ENCODE measurements around the gene NRF1. TPM values are rescaled to one million over a fixed set of nuclear protein-coding genes. Genes with fewer than 3 reads are reported as not detected.
A peak's percentile ranks its signal among the peaks of the same experiment; 100 is the strongest.

NRF1 gene
- total RNA-seq, 1 donor from 2014 or later = 15.1 TPM

DNA sequence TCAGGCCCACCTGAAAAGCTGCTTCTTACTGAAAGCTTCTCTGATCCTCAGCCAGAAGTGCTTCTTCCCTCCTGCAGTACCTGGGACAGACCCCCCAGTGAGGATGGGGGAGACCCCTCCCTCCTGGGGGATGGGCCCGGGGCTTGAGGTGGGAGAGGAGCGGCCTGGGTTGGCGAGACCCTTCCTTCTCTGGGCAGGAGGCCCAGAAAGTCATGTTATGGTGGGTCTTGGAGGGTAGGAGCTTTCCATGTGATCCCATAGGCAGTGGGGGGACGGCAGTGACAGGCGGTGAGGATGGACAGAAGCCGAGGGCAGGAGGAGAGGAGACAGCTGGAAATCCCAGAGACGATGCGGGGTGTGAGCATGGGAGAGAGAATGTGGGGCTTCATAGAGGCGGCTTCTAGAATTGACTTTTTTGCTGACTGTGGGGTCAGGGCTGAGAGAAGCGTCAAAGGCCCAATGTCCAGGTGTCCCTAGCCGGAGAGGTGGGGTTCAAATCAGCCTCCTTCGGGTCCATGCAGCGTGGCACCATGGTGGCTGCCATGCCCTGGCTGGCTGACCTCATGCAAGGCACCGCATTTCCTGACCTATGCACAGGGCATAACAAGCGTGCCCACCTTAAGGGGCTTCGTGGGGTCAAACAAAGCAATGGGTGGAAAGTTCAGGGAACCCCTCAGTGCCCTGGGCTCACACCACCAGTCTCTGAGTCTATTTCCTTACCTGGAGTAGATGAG is 187.3 kb downstream of the NRF1 start:
- no peak for DNase-seq (ENCODE audit: low read depth)

DNA sequence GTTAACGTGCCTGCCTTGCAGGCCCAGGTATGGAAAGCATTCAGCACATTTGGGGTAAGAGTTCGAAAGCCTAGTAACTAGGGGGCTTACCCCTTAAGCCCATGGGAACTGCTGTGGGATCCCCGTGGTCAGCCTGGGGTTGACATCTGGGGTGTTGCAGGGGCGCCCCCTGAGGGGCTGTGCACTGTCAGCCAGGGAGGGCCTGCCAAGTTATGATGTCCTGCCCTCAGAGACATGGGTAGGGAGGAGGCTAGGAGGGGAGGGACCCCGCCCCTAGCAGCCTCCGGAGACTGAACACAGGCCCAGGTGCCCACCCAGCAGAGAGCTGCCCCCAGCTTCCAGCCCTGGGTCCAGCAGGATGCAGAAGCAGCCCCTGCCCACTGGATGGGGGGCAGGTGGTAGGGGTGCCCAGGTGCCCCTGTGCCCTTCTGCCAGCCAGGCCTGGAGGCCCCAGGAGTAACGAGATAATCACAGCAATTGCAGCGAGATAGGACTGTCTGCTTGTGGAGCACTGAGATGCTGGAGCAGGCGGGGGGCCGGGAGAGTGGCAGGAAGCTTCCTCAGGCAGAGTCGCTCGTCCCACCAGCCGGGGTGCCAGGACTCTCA is 187.9 kb downstream of the NRF1 start:
- no peak for DNase-seq (ENCODE audit: low read depth)

DNA sequence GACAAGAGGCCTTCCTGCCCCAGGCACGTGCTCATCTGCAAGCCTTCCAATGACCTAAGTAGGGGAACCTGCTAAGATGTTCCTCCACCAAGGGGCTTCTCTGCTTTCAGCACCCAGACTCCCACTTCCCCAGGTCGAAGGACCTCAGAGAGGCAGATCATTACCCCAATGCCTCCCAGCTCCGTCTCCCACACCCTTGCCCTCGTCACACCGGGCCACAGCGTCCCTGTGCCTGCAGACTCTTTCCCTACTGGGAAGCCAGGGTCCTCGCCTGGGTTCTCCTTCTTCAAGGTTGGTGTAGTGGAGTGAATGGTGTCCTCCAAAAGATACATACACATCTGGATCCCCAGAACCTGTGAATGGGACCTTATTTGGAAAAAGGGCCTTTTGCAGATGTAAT is 189.4 kb downstream of the NRF1 start:
- DNase-seq (ENCODE audit: low read depth) = no peak

DNA sequence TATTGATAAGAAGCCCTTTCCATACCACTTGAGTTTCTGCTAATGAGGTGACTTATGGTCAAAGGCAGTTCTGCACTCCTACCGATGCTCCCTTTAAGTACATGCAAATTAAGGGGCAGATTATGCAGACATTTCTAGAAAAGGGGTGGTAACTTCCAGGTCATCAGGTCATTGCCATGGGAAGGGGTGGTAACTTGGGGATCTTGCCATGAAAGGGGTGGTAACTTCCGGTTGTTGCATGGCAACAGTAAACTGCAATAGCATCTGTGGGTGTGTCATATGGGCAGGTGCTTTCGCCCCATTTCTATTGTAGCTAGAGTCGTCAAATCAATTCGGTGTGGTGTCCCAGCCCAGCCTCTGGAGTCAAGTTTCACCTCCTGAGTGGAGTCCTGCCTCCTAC is 190.4 kb downstream of the NRF1 start:
- no peak for DNase-seq (ENCODE audit: low read depth)

DNA sequence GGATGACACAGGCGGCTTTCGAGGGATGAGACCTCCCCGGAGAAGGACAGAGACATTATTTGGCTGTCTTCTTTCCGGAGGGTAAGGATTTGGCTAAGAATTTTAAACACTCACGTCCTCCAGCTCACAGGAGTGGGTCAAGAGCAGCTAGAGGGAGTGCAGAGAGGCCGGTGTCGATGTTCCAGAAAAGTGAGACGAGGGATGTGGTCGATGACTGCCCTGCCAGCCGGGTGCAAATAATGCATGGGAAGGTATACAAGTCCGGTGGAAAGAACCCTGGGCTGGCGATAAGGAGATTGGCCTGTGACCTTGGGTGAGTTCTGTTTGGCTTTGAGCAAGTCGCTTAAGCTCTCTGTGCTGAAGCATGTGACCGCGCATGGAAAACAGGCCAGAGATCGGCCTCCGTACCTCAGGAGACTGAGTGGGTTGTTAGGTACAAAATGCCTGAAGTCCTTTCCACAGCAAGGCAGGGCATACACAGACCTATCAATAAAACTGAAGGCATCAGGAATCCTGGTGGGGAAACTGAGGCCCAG is 192.1 kb downstream of the NRF1 start:
- no peak for DNase-seq (ENCODE audit: low read depth)

DNA sequence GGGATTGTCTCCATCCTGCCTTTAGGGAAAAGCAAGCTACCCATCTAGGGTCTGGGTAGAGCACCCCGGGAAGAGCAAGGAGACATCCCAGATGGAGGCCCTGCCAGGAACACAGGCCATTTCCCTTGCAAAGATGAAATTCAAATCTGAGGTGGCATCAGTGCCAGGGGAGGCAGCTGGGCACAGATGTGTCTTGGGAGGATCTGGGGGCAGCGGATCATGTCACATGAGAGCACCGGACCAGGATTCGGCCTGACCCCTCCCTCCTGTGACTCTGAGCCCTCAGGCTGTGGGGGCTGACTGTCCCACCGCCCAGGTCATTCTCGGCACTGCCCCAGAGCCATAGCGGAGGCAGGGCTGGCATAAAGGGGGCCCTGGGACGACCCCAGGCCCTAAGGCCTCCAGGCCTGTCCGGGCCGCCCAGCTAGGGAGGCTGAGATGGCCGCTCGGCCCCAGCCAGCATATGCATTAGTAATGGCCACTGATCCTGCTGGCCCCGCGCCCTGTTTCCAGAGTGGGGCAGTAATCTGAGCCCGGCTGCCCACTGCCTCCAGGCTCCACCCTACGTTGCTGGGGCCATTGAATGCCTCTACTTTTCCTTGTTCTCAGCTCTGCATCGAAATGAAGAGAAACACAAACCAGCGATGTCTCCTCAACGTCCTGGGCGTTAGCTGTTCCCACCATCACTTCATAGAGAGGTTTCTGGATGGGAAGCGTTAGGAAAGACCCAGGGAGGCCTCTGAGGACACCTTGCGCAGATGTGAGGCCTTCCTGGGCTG is 192.8 kb downstream of the NRF1 start:
- no peak for DNase-seq (ENCODE audit: low read depth)

DNA sequence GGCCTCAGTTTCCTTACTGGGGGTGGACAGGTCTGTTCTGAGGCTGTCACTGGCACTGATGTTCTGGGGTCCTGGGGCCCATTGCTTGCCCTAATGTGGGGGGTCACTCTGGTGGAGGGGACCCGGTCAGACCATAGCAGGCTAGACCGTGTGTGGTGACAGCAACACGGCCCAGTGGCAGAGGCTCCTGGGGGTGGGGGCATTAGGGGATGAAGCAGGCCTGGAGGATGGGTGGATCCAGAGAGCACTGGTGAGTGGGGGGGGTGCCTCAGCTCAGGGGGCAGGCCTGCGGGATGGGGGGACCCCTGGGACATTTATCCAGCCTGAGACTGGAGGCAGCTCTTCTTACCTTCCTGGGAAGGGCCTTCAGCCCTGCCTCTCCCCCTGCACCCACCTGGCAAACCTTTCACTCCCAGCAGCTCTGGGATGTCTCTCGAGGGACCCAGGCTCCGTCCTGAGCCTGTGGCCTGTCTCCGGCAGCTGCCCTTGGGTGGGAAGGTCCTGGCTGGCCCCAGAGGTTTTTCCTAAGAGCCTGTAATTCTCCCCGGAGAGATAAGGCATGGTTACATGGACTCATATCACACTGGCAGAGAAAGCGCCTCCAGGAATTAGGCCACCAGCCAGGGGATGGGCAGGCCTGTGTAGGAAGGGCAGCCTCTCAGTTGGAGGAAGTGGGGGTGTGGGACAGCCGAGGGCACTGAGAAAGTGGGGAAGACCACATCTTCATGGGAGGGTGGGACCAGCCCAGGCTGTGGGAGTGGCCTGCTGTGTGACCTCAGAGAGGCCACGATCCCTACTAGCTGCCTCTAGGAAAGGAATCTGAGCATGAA is 193.6 kb downstream of the NRF1 start:
- DNase-seq (ENCODE audit: low read depth) = no peak

MicroRNAs within 50 kb of the gene (microRNA counts, 767-probe panel; counts per million panel counts)
- not detected for microRNA hsa-miR-182-5p
- not detected for microRNA hsa-miR-183-5p
- microRNA hsa-miR-96-5p = not detected

Small RNAs within 50 kb of the gene (microRNA-seq; reads per million reads assigned to microRNA genes)
- gene MIR182 = 20.7 reads per million, percentile 40 among the genes with 10 or more reads in this experiment
- 9.7 reads per million, percentile 31 among the genes with 10 or more reads in this experiment for gene MIR183
- 5.5 reads per million, percentile 23 among the genes with 10 or more reads in this experiment for gene MIR96

Other genes with a start within 250 kb of the NRF1 start
- gene STRIP2, start 177.3 kb upstream of the NRF1 start, total RNA-seq = 55.9 and 58.3 TPM in 2 replicates
- gene SMKR1, start 109.2 kb upstream of the NRF1 start, total RNA-seq = 1.6 and 3.9 TPM in 2 replicates

Data from myocyte (in vitro differentiated cells).